Osteocyte (in vitro differentiated cells): Measurements from ENCODE around the gene NRIP1. TPM values are rescaled to one million over a fixed set of nuclear protein-coding genes. Genes with fewer than 3 reads are reported as not detected.

Source experiments
- DNase-seq: peaks from one replicate; pipeline ENCODE4 v3.0.0; 2021; ENCODE audit warnings: mixed read lengths; ENCODE audit not compliant: unreplicated experiment; ENCODE audit errors: extremely low spot score
- H3K27ac Mint-ChIP-seq: one replicate; pipeline ENCODE4 v1.8.0; 2021; ENCODE audit warnings: mild to moderate bottlenecking, mixed read lengths; ENCODE audit not compliant: unreplicated experiment
- H3K27me3 Mint-ChIP-seq: one replicate; pipeline ENCODE4 v1.8.0; 2021; ENCODE audit warnings: mixed read lengths; ENCODE audit not compliant: unreplicated experiment
- H3K36me3 Mint-ChIP-seq: one replicate; pipeline ENCODE4 v1.8.0; 2021; ENCODE audit warnings: mixed read lengths; ENCODE audit not compliant: unreplicated experiment
- H3K4me1 Mint-ChIP-seq: one replicate; pipeline ENCODE4 v1.8.0; 2021; ENCODE audit warnings: mixed read lengths; ENCODE audit not compliant: unreplicated experiment
- H3K4me3 Mint-ChIP-seq: one replicate; pipeline ENCODE4 v1.8.0; 2021; ENCODE audit warnings: mild to moderate bottlenecking, moderate library complexity, mixed read lengths; ENCODE audit not compliant: unreplicated experiment
- H3K9me3 Mint-ChIP-seq: one replicate; pipeline ENCODE4 v1.8.0; 2021; ENCODE audit warnings: mixed read lengths; ENCODE audit not compliant: unreplicated experiment
- CTCF ChIP-seq: fragments of 200-600 bp; sonication (generic); IDR thresholded peaks from 2 replicates; pipeline ENCODE4 v1.5.0; 2021; ENCODE audit warnings: antibody characterized with exemption, mild to moderate bottlenecking, moderate library complexity
- total RNA-seq: library from RNA; stranded (reverse); gene quantifications from 2 replicates; pipeline ENCODE4 v1.2.1, GENCODE V29; 2021

NRIP1 gene
- total RNA-seq, 1 donor from 2014 or later, result 17.4 TPM

DNA sequence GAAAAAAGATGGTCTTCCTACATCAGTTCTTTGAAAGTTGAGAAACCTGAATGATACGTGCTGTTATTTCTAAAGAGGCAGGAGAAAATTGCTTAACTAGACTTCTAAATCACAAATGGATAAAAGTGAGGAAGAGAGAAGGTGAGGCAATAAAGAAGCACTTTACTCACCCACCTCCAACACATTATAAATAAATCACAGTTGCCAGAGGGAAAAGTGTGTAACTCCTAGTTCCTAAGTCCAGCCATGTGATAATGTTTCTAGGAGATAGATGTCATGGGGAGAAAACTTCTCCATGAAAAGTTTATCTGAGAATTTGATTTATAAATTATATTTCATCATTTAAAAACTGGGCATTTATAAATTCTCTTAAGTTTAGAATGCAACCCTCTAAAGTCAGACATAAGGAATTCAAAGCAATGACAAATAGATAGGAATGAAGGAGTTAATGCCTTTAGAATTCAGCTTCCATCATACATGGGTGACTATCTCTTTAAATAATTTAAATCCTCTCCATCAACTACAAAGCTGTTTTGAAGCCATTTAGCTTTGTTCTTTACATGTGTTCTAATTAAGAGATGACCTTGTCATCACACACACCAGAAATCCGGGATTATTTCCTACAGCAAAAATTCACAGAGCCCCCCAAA is 60.0 kb downstream of the NRIP1 start:
- Mint-ChIP-seq H3K4me1 (peaks cover 58% of the 10 kb centered on the region), H3K27me3 (no peaks in the 10 kb centered on the region), H3K4me3 (peak overlapping the region; percentile 65), H3K9me3 (peaks cover 6% of the 10 kb centered on the region), H3K27ac (peak overlapping the region; percentile 89), H3K36me3 (peaks cover 4% of the 10 kb centered on the region)
- DNase-seq, result no peak
- TF ChIP-seq CTCF, result no peak

- no peak overlapping the region for H3K4me3 Mint-ChIP-seq
- peaks cover 4% of the 10 kb centered on the region for H3K36me3 Mint-ChIP-seq
- DNase-seq, result no peak
- H3K27ac Mint-ChIP-seq, result no peak overlapping the region
- no peak for TF ChIP-seq CTCF
- peaks cover 7% of the 10 kb centered on the region for H3K9me3 Mint-ChIP-seq
- H3K4me1 Mint-ChIP-seq, result peaks cover 52% of the 10 kb centered on the region
- no peaks in the 10 kb centered on the region for H3K27me3 Mint-ChIP-seq
Measured at GRCh38 chr21:15003463-15004135, 61.2 kb downstream of the NRIP1 start.

- Mint-ChIP-seq H3K27me3 (no peaks in the 10 kb centered on the region), H3K27ac (no peak overlapping the region), H3K4me1 (peaks cover 52% of the 10 kb centered on the region), H3K36me3 (peaks cover 4% of the 10 kb centered on the region), H3K4me3 (no peak overlapping the region), H3K9me3 (peaks cover 5% of the 10 kb centered on the region)
- no peak for TF ChIP-seq CTCF
- no peak for DNase-seq
Measured at GRCh38 chr21:15001857-15002606, 62.8 kb downstream of the NRIP1 start.

DNA sequence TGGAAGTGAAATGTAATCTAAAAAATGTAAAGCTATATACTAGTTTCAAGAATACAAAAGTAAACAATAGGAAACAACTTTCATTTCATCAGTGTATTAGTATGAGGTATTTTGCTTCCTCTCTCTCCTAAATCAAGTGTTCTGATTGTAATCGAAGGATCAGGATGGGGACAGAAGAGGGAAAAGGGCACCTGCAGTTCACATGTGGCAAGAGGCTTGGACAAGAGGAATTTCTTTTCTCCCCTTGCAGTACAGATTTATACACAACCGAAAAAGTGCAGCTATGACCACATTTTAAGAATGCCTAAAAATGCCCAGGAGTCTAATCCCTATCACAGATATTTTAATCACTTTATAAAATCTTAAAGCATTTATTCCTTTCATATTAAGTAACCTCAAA is 63.7 kb downstream of the NRIP1 start:
- no peak overlapping the region for H3K27ac Mint-ChIP-seq
- no peak for DNase-seq
- H3K4me3 Mint-ChIP-seq, result no peak overlapping the region
- peaks cover 48% of the 10 kb centered on the region for H3K4me1 Mint-ChIP-seq
- no peaks in the 10 kb centered on the region for H3K27me3 Mint-ChIP-seq
- peaks cover 4% of the 10 kb centered on the region for H3K36me3 Mint-ChIP-seq
- peaks cover 5% of the 10 kb centered on the region for H3K9me3 Mint-ChIP-seq
- no peak for TF ChIP-seq CTCF

GRCh38 chr21:15000081-15000480 is 64.7 kb downstream of the NRIP1 start:
- Mint-ChIP-seq H3K4me3 (no peak overlapping the region), H3K27ac (no peak overlapping the region), H3K27me3 (no peaks in the 10 kb centered on the region), H3K4me1 (peaks cover 47% of the 10 kb centered on the region), H3K9me3 (peaks cover 5% of the 10 kb centered on the region), H3K36me3 (peaks cover 4% of the 10 kb centered on the region)
- no peak for DNase-seq
- TF ChIP-seq CTCF, result no peak
